WTC11 (cell line): ENCODE measurements around the gene PALD1. TPM values are rescaled to one million over a fixed set of nuclear protein-coding genes. Genes with fewer than 3 reads are reported as not detected.

Source experiments
- ATAC-seq: fragments of 200-7000 bp; cut with Tn5 transposase; 2 replicates; pipeline ENCODE4 v1.10.0; 2021; ENCODE audit warnings: mild to moderate bottlenecking, moderate library complexity
- CTCF ChIA-PET: fragments of 300-600 bp; sonication (Branson Sonifier 250); formaldehyde crosslinking; loops from one replicate; lab custom pipeline; 2021; ENCODE audit warnings: antibody characterized with exemption; lab: Charles Lee
- POLR2A ChIA-PET: fragments of 350-600 bp; sonication (Branson Sonifier 250); formaldehyde crosslinking; loops from one replicate; lab custom pipeline; 2021; ENCODE audit warnings: antibody characterized with exemption; lab: Charles Lee
- DNase-seq: peaks from one replicate; pipeline ENCODE4 v3.0.0; 2021; ENCODE audit warnings: low spot score
- H3K27ac Mint-ChIP-seq: 2 replicates; pipeline ENCODE4 v1.8.0; 2021; ENCODE audit warnings: mixed read lengths
- H3K27me3 Mint-ChIP-seq: 2 replicates; pipeline ENCODE4 v1.8.0; 2021; ENCODE audit warnings: low read depth, mild to moderate bottlenecking, moderate library complexity, mixed read lengths
- H3K36me3 Mint-ChIP-seq: 2 replicates; pipeline ENCODE4 v1.8.0; 2021; ENCODE audit warnings: mixed read lengths
- H3K4me1 Mint-ChIP-seq: 2 replicates; pipeline ENCODE4 v1.8.0; 2022; ENCODE audit warnings: mixed read lengths
- H3K4me3 Mint-ChIP-seq: 2 replicates; pipeline ENCODE4 v1.8.0; 2021; ENCODE audit warnings: mild to moderate bottlenecking, moderate library complexity, mixed read lengths
- H3K9me3 Mint-ChIP-seq: 2 replicates; pipeline ENCODE4 v1.8.0; 2021; ENCODE audit warnings: mixed read lengths
- CDX4 ChIP-seq: fragments of 250-450 bp; sonication (Bioruptor Pico); IDR thresholded peaks from 2 replicates; pipeline ENCODE4 v1.9.0; 2021; ENCODE audit warnings: moderate library complexity, mild to moderate bottlenecking, inconsistent platforms, borderline replicate concordance
- E2F1 ChIP-seq: sonication (generic); formaldehyde crosslinking; IDR thresholded peaks from 2 replicates; pipeline ENCODE4 v1.8.0; 2022; ENCODE audit warnings: mild to moderate bottlenecking, missing genetic modification reagents
- ETV6 ChIP-seq: sonication (generic); formaldehyde crosslinking; IDR thresholded peaks from 2 replicates; pipeline ENCODE4 v1.8.1; 2022; ENCODE audit warnings: mild to moderate bottlenecking, missing genetic modification reagents
- FOXP1 ChIP-seq: sonication (generic); formaldehyde crosslinking; IDR thresholded peaks from 2 replicates; pipeline ENCODE4 v1.8.0; 2022; ENCODE audit warnings: missing genetic modification reagents, mild to moderate bottlenecking, moderate library complexity, borderline replicate concordance
- GTF2I ChIP-seq: fragments of 250-450 bp; sonication (Bioruptor Pico); conservative IDR thresholded peaks from 2 replicates; pipeline ENCODE4 v1.4.0; 2021; ENCODE audit warnings: mild to moderate bottlenecking
- NFATC4 ChIP-seq: fragments of 250-450 bp; sonication (Bioruptor Pico); IDR thresholded peaks from 2 replicates; pipeline ENCODE4 v1.9.0; 2021; ENCODE audit warnings: mild to moderate bottlenecking
- NFYB ChIP-seq: sonication (generic); formaldehyde crosslinking; conservative IDR thresholded peaks from 2 replicates; pipeline ENCODE4 v1.8.0; 2022; ENCODE audit warnings: low read depth, missing genetic modification reagents
- NR2C2 ChIP-seq: sonication (generic); formaldehyde crosslinking; IDR thresholded peaks from 2 replicates; pipeline ENCODE4 v1.8.0; 2022; ENCODE audit warnings: mild to moderate bottlenecking, missing genetic modification reagents
- NR3C1 ChIP-seq: sonication (generic); formaldehyde crosslinking; conservative IDR thresholded peaks from 2 replicates; pipeline ENCODE4 v1.8.1; 2023; ENCODE audit warnings: low read depth, mild to moderate bottlenecking, missing genetic modification reagents
- PRDM15 ChIP-seq: sonication (generic); formaldehyde crosslinking; IDR thresholded peaks from 2 replicates; pipeline ENCODE4 v1.8.0; 2022; ENCODE audit warnings: missing genetic modification reagents
- PREB ChIP-seq: sonication (generic); formaldehyde crosslinking; IDR thresholded peaks from 2 replicates; pipeline ENCODE4 v1.8.1; 2022; ENCODE audit warnings: mild to moderate bottlenecking, missing genetic modification reagents, moderate library complexity, borderline replicate concordance
- SMAD4 ChIP-seq: sonication (generic); formaldehyde crosslinking; IDR thresholded peaks from 2 replicates; pipeline ENCODE4 v1.8.0; 2022; ENCODE audit warnings: mild to moderate bottlenecking, missing genetic modification reagents
- SOX15 ChIP-seq: fragments of 250-450 bp; sonication (Bioruptor Pico); IDR thresholded peaks from 2 replicates; pipeline ENCODE4 v1.9.0; 2021; ENCODE audit warnings: mild to moderate bottlenecking
- TEAD1 ChIP-seq: sonication (generic); formaldehyde crosslinking; IDR thresholded peaks from 2 replicates; pipeline ENCODE4 v1.8.0; 2022; ENCODE audit warnings: mild to moderate bottlenecking, missing genetic modification reagents
- ZMAT4 ChIP-seq: fragments of 250-450 bp; sonication (Bioruptor Pico); IDR thresholded peaks from 2 replicates; pipeline ENCODE4 v1.9.0; 2021; ENCODE audit warnings: mild to moderate bottlenecking
- ZNF138 ChIP-seq: sonication (generic); formaldehyde crosslinking; conservative IDR thresholded peaks from 2 replicates; pipeline ENCODE4 v1.8.1; 2022; ENCODE audit warnings: mild to moderate bottlenecking, moderate library complexity, missing genetic modification reagents
- ZNF396 ChIP-seq: fragments of 250-450 bp; sonication (Bioruptor Pico); IDR thresholded peaks from 2 replicates; pipeline ENCODE4 v1.8.0; 2021; ENCODE audit warnings: mild to moderate bottlenecking, moderate library complexity, borderline replicate concordance
- ZNF532 ChIP-seq: fragments of 250-450 bp; sonication (Bioruptor Pico); IDR thresholded peaks from 2 replicates; pipeline ENCODE4 v1.9.0; 2021; ENCODE audit warnings: mild to moderate bottlenecking, borderline replicate concordance
- total RNA-seq: library from RNA; stranded (reverse); gene quantifications from 3 replicates; pipeline ENCODE4 v1.2.3, GENCODE V29; 2021

Gene PALD1
- total RNA-seq, 1 experiment from 2014 or later: 43.6 TPM

GRCh38 chr10:70499836-70500167 is 21.2 kb downstream of the PALD1 start:
- Mint-ChIP-seq H3K27me3 (no peaks in the 10 kb centered on the region), H3K27ac (peak overlapping the region; percentile 7; the same call in 1 of the 2 replicates), H3K4me1 (peaks cover 41% of the 10 kb centered on the region), H3K9me3 (no peaks in the 10 kb centered on the region), H3K4me3 (no peak overlapping the region), H3K36me3 (no peaks in the 10 kb centered on the region)
- DNase-seq: no peak
- POLR2A ChIA-PET: no interaction called here
- CTCF ChIA-PET: interaction anchor here (1.1 to 1.7 kb wide), 4 partner anchors 22 to 57 kb away, joined by 3 to 7 read pairs (median 6); partner anchors contain the start of gene PALD1
- ATAC-seq: no peak
- 0 out of 2 replicates have a peak, but pooled peaks have one; percentile 24 for TF ChIP-seq FOXP1 (CRISPR knock-in tag)
- TF ChIP-seq GTF2I: no peak

GRCh38 chr10:70500368-70500767 is 21.8 kb downstream of the PALD1 start:
- no peak for ATAC-seq
- Mint-ChIP-seq H3K9me3 (no peaks in the 10 kb centered on the region), H3K4me3 (no peak overlapping the region), H3K27ac (peak overlapping the region; percentile 54; the same call in 1 of the 2 replicates), H3K4me1 (peaks cover 36% of the 10 kb centered on the region), H3K36me3 (no peaks in the 10 kb centered on the region), H3K27me3 (no peaks in the 10 kb centered on the region)
- no peak for TF ChIP-seq PREB (CRISPR knock-in tag)
- CTCF ChIA-PET: interaction anchor here (1.1 to 1.7 kb wide), 4 partner anchors 22 to 58 kb away, joined by 3 to 7 read pairs (median 6); partner anchors contain the start of gene PALD1
- no peak for DNase-seq
- POLR2A ChIA-PET: no interaction called here

GRCh38 chr10:70500812-70501301 is 22.3 kb downstream of the PALD1 start:
- TF ChIP-seq PRDM15 (CRISPR knock-in tag): no peak
- TF ChIP-seq ETV6 (CRISPR knock-in tag): no peak
- TF ChIP-seq CDX4 (CRISPR knock-in tag): no peak
- TF ChIP-seq SMAD4 (CRISPR knock-in tag): no peak
- no peak for TF ChIP-seq E2F1
- no peak for TF ChIP-seq ZNF532 (CRISPR knock-in tag)
- TF ChIP-seq SOX15 (CRISPR knock-in tag): no peak
- TF ChIP-seq NR2C2 (CRISPR knock-in tag): no peak
- TF ChIP-seq ZNF138 (CRISPR knock-in tag): no peak
- no peak for TF ChIP-seq NFYB (CRISPR knock-in tag)
- no peak for TF ChIP-seq NR3C1 (CRISPR knock-in tag)
- TF ChIP-seq TEAD1 (CRISPR knock-in tag): no peak
- no peak for TF ChIP-seq NFATC4 (CRISPR knock-in tag)
- no peak for TF ChIP-seq ZMAT4 (CRISPR knock-in tag)
- TF ChIP-seq ZNF396 (CRISPR knock-in tag): no peak
- no peak overlapping the region for H3K4me3 Mint-ChIP-seq
- H3K27ac Mint-ChIP-seq: 0 out of 2 replicates have a peak overlapping the region, but pooled peaks have one; percentile 54
- H3K36me3 Mint-ChIP-seq: no peaks in the 10 kb centered on the region
- ATAC-seq: no peak; the same call in 1 of the 2 replicates
- ChIA-PET POLR2A (no interaction called here), CTCF (no interaction called here)
- DNase-seq: no peak
- no peaks in the 10 kb centered on the region for H3K27me3 Mint-ChIP-seq
- H3K4me1 Mint-ChIP-seq: peaks cover 35% of the 10 kb centered on the region
- H3K9me3 Mint-ChIP-seq: no peaks in the 10 kb centered on the region
